Uterus (tissue), 4 donors: Measurements from ENCODE around the gene LRATD1. TPM values are rescaled to one million over a fixed set of nuclear protein-coding genes. Genes with fewer than 3 reads are reported as not detected.

Experiments
- DNase-seq, 2 donors: peaks; one replicate each; pipeline ENCODE4 v3.0.0-alpha.2; 2019 to 2020
- H3K27ac ChIP-seq, 2 donors: fragments of 200-600 bp; sonication (generic); 1 replicate in 1 of 2; 2 replicates in 1 of 2; pipeline ENCODE4 v1.5.1; 2016 to 2018
- H3K27me3 ChIP-seq, 2 donors: fragments of 200-600 bp; sonication (generic); one replicate each; pipeline ENCODE4 v1.5.1; 2018 to 2019; ENCODE audit warnings: control low read depth in 1 of 2
- H3K36me3 ChIP-seq, 2 donors: fragments of 200-600 bp; sonication (generic); one replicate each; pipeline ENCODE4 v1.5.1; 2019; ENCODE audit warnings: control low read depth in 1 of 2
- H3K4me1 ChIP-seq, 2 donors: fragments of 200-600 bp; sonication (generic); one replicate each; pipeline ENCODE4 v1.5.1; 2018 to 2019; ENCODE audit warnings: control low read depth in 1 of 2
- H3K4me3 ChIP-seq, 2 donors: fragments of 200-600 bp; sonication (generic); 1 replicate in 1 of 2; 2 replicates in 1 of 2; pipeline ENCODE4 v1.5.1; 2018 to 2019; ENCODE audit warnings: mild to moderate bottlenecking in 1 of 2
- H3K9me3 ChIP-seq, 2 donors: fragments of 200-600 bp; sonication (generic); one replicate each; pipeline ENCODE4 v1.5.1; 2019; ENCODE audit warnings: control low read depth in 1 of 2
- CTCF ChIP-seq, 4 experiments: fragments of 200-600 bp in 2 of 4; fragments of 450-650 bp in 2 of 4; sonication (generic) in 2 of 4; IDR thresholded peaks; one replicate each; pipeline ENCODE4 v1.5.1; 2016 to 2019; ENCODE audit warnings: antibody characterized with exemption in 4 of 4, mild to moderate bottlenecking in 2 of 4, moderate library complexity in 1 of 4
- POLR2A ChIP-seq, 2 donors: fragments of 450-650 bp; IDR thresholded peaks; one replicate each; pipeline ENCODE4 v1.6.1; 2016; ENCODE audit warnings: antibody characterized with exemption in 2 of 2, mild to moderate bottlenecking in 1 of 2, moderate library complexity in 1 of 2
- intact Hi-C: fragments of 100-400 bp; cut with DNase I; formaldehyde crosslinking; loops from one replicate; pipeline ENCODE4 v1.15.1; 2023; ENCODE audit warnings: low total_unique reads
- total RNA-seq, 4 donors: library from RNA; depleted of rRNA in 3 of 4; stranded (reverse); fragments of >200 nt in 3 of 4; gene quantifications; one replicate each; pipeline versions ENCODE4 v1.1.0 to v1.2.4, GENCODE V29; 2014 to 2023
- donor health status: DM: yes; HTN: yes; CAD: no.

LRATD1 gene
- total RNA-seq, 4 donors from 2014 or later = 5.1 to 14.1 (median 10.3) TPM

- Histone ChIP-seq H3K4me1 (no peaks in the 10 kb centered on the region), H3K4me3 (no peak overlapping the region), H3K27ac (no peak overlapping the region), H3K36me3 (no peaks in the 10 kb centered on the region), H3K9me3 (no peaks in the 10 kb centered on the region), H3K27me3 (peaks cover 0 to 3% of the 10 kb centered on the region in 2 donors)
- TF ChIP-seq POLR2A (IDR thresholded peaks at IDR 0.05) (no peak), CTCF (IDR thresholded peaks at IDR 0.05) (no peak)
- DNase-seq = no peak
- intact Hi-C loops = no loop called here
Observed at GRCh38 chr2:14654835-14655282, 22.3 kb downstream of the LRATD1 start.

GRCh38 chr2:14656146-14656545, 23.6 kb downstream of the LRATD1 start:
- TF ChIP-seq POLR2A (IDR thresholded peaks at IDR 0.05) = no peak
- no peak for TF ChIP-seq CTCF (IDR thresholded peaks at IDR 0.05)
- no peak for DNase-seq
- Histone ChIP-seq H3K9me3 (no peaks in the 10 kb centered on the region), H3K27ac (no peak overlapping the region), H3K27me3 (peaks cover 0 to 3% of the 10 kb centered on the region in 2 donors), H3K4me3 (no peak overlapping the region), H3K4me1 (no peaks in the 10 kb centered on the region), H3K36me3 (no peaks in the 10 kb centered on the region)
- intact Hi-C loops = no loop called here

GRCh38 chr2:14661163-14661562, 28.6 kb downstream of the LRATD1 start:
- intact Hi-C loops = no loop called here
- no peak for TF ChIP-seq POLR2A (IDR thresholded peaks at IDR 0.05)
- TF ChIP-seq CTCF (IDR thresholded peaks at IDR 0.05) = no peak
- Histone ChIP-seq H3K9me3 (no peaks in the 10 kb centered on the region), H3K27ac (no peak overlapping the region), H3K36me3 (no peaks in the 10 kb centered on the region), H3K4me3 (no peak overlapping the region), H3K27me3 (peaks cover 0 to 3% of the 10 kb centered on the region in 2 donors), H3K4me1 (no peaks in the 10 kb centered on the region)
- DNase-seq = no peak

GRCh38 chr2:14673351-14673875, 40.9 kb downstream of the LRATD1 start:
- TF ChIP-seq CTCF (IDR thresholded peaks at IDR 0.05) (no peak), POLR2A (IDR thresholded peaks at IDR 0.05) (no peak)
- intact Hi-C loops = no loop called here

GRCh38 chr2:14675489-14675888, 43.0 kb downstream of the LRATD1 start:
- no peak overlapping the region for H3K4me3 ChIP-seq
- no peak overlapping the region for H3K27ac ChIP-seq
- no peaks in the 10 kb centered on the region for H3K36me3 ChIP-seq
- intact Hi-C loops = no loop called here
- no peaks in the 10 kb centered on the region for H3K9me3 ChIP-seq
- no peaks in the 10 kb centered on the region for H3K4me1 ChIP-seq
- TF ChIP-seq POLR2A (IDR thresholded peaks at IDR 0.05) (no peak), CTCF (IDR thresholded peaks at IDR 0.05) (no peak)
- DNase-seq = no peak
- H3K27me3 ChIP-seq = no peaks in the 10 kb centered on the region

More at GRCh38 chr2:14673351-14673875, 40.9 kb downstream of the LRATD1 start:
- H3K36me3 ChIP-seq = no peaks in the 10 kb centered on the region
- H3K27ac ChIP-seq = no peak overlapping the region
- H3K4me3 ChIP-seq = no peak overlapping the region
- H3K4me1 ChIP-seq = no peaks in the 10 kb centered on the region
- H3K27me3 ChIP-seq = no peaks in the 10 kb centered on the region
- no peak for DNase-seq
- H3K9me3 ChIP-seq = no peaks in the 10 kb centered on the region
